Ascending aorta (tissue), 2 donors: ENCODE results near the gene ZNF804B. TPM values are rescaled to one million over a fixed set of nuclear protein-coding genes. Genes with fewer than 3 reads are reported as not detected.

Experiments used
- DNase-seq, 2 donors: peaks; one replicate each; pipeline ENCODE4 v3.0.0-alpha.2; 2019; ENCODE audit warnings: low spot score in 2 of 2
- H3K27ac ChIP-seq, 2 donors: fragments of 200-600 bp; sonication (generic); one replicate each; pipeline ENCODE4 v1.5.1; 2016 to 2017; ENCODE audit warnings: mild to moderate bottlenecking in 1 of 2
- H3K27me3 ChIP-seq: fragments of 200-600 bp; sonication (generic); one replicate; pipeline ENCODE4 v1.5.1; 2017
- H3K36me3 ChIP-seq, 2 donors: fragments of 200-600 bp; sonication (generic); one replicate each; pipeline ENCODE4 v1.5.1; 2016
- H3K4me1 ChIP-seq, 2 donors: fragments of 200-600 bp; sonication (generic); one replicate each; pipeline ENCODE4 v1.5.1; 2016 to 2017; ENCODE audit warnings: mild to moderate bottlenecking in 1 of 2
- H3K4me3 ChIP-seq, 2 donors: fragments of 200-600 bp; sonication (generic); one replicate each; pipeline ENCODE4 v1.5.1; 2016 to 2017; ENCODE audit warnings: mild to moderate bottlenecking in 1 of 2
- H3K9me3 ChIP-seq, 2 donors: fragments of 200-600 bp; sonication (generic); one replicate each; pipeline ENCODE4 v1.5.1; 2016
- CTCF ChIP-seq, 3 experiments: fragments of 200-600 bp in 2 of 3; fragments of 450-650 bp in 1 of 3; sonication (generic) in 2 of 3; IDR thresholded peaks; one replicate each; pipeline ENCODE4 v1.5.1; 2016 to 2019; ENCODE audit warnings: antibody characterized with exemption in 3 of 3, mild to moderate bottlenecking in 1 of 3, moderate library complexity in 1 of 3
- intact Hi-C: fragments of 100-400 bp; cut with DNase I; formaldehyde crosslinking; loops from one replicate; pipeline ENCODE4 v1.15.1; 2023
- total RNA-seq: library from RNA; depleted of rRNA; stranded (reverse); fragments of >200 nt; gene quantifications from one replicate; pipeline ENCODE4 v1.1.0, GENCODE V29; 2016

Gene ZNF804B
- total RNA-seq, 1 donor from 2014 or later, result not detected

GRCh38 chr7:89335490-89335889 is 576.0 kb downstream of the ZNF804B start:
- Histone ChIP-seq H3K27ac (no peak overlapping the region), H3K27me3 (no peaks in the 10 kb centered on the region), H3K36me3 (no peaks in the 10 kb centered on the region), H3K4me1 (no peaks in the 10 kb centered on the region), H3K4me3 (no peak overlapping the region), H3K9me3 (no peaks in the 10 kb centered on the region)
- intact Hi-C loops, result no loop called here
- no peak for TF ChIP-seq CTCF (IDR thresholded peaks at IDR 0.05)
- DNase-seq, result no peak

GRCh38 chr7:89336121-89336520 is 576.6 kb downstream of the ZNF804B start:
- no peak for TF ChIP-seq CTCF (IDR thresholded peaks at IDR 0.05)
- Histone ChIP-seq H3K4me1 (no peaks in the 10 kb centered on the region), H3K27ac (no peak overlapping the region), H3K9me3 (no peaks in the 10 kb centered on the region), H3K36me3 (no peaks in the 10 kb centered on the region), H3K27me3 (no peaks in the 10 kb centered on the region), H3K4me3 (no peak overlapping the region)
- intact Hi-C loops, result no loop called here
- no peak for DNase-seq

GRCh38 chr7:89339748-89340147 is 580.2 kb downstream of the ZNF804B start:
- intact Hi-C loops, result no loop called here

DNA sequence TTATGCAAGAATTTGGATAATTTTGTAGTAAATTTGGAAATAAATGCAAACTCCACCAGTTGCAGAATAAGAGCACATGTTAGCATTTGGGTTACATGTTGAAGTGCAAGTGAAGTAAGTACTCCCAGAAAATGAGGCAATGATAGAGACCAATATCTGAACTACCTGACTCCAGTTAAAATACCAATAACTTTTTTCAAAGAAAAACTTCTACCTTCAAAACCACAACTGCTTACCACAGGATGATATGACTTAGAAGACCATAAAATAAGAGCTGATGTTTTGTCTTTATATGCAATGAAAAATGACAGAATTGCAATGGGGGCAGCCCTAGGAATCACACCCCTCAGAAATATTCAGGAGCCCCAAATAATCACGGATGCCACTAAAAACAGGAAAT is 597.6 kb downstream of the ZNF804B start:
- no peak for TF ChIP-seq CTCF (IDR thresholded peaks at IDR 0.05)
- Histone ChIP-seq H3K27ac (no peak overlapping the region), H3K4me3 (no peak overlapping the region), H3K4me1 (no peaks in the 10 kb centered on the region), H3K27me3 (no peaks in the 10 kb centered on the region), H3K36me3 (no peaks in the 10 kb centered on the region), H3K9me3 (no peaks in the 10 kb centered on the region)
- DNase-seq, result no peak
- intact Hi-C loops, result no loop called here

More at GRCh38 chr7:89339748-89340147, 580.2 kb downstream of the ZNF804B start:
- Histone ChIP-seq H3K27ac (no peak overlapping the region), H3K36me3 (no peaks in the 10 kb centered on the region), H3K4me1 (no peaks in the 10 kb centered on the region), H3K27me3 (no peaks in the 10 kb centered on the region), H3K4me3 (no peak overlapping the region), H3K9me3 (no peaks in the 10 kb centered on the region)
- TF ChIP-seq CTCF (IDR thresholded peaks at IDR 0.05), result no peak
- no peak for DNase-seq

DNA sequence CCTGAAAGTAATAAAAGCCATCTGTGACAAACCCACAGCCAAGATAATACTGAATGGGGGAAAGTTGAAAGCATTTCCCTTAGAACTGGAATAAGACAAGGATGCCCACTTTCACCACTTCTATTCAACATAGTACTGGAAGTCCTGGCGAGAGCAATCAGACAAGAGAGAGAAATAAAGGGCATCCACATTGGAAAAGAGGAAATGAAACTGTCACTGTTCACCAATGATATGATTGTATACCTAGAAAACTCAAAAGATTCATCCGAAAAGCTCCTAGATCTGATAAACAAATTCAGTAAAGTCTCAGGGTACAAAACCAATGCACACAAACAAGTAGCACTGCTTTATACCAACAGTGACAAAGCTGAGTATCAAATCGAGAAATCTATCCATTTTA is 617.7 kb downstream of the ZNF804B start:
- Histone ChIP-seq H3K4me3 (no peak overlapping the region), H3K4me1 (no peaks in the 10 kb centered on the region), H3K27ac (no peak overlapping the region), H3K27me3 (no peaks in the 10 kb centered on the region), H3K9me3 (no peaks in the 10 kb centered on the region), H3K36me3 (no peaks in the 10 kb centered on the region)
- intact Hi-C loops, result no loop called here
- TF ChIP-seq CTCF (IDR thresholded peaks at IDR 0.05), result no peak
- DNase-seq, result no peak

GRCh38 chr7:89385411-89385810 is 625.9 kb downstream of the ZNF804B start:
- H3K27me3 ChIP-seq, result no peaks in the 10 kb centered on the region
- no peaks in the 10 kb centered on the region for H3K4me1 ChIP-seq
- no peak overlapping the region for H3K27ac ChIP-seq
- TF ChIP-seq CTCF (IDR thresholded peaks at IDR 0.05), result no peak
- no peaks in the 10 kb centered on the region for H3K36me3 ChIP-seq
- no peak for DNase-seq
- H3K9me3 ChIP-seq, result no peaks in the 10 kb centered on the region
- intact Hi-C loops, result no loop called here
- H3K4me3 ChIP-seq, result no peak overlapping the region
